T-cell (primary cell): Measurements from ENCODE around the gene KRT25. TPM values are rescaled to one million over a fixed set of nuclear protein-coding genes. Genes with fewer than 3 reads are reported as not detected.

ENCODE experiments used
- ATAC-seq, 4 experiments: fragments of 200-7000 bp in 3 of 4; fragments of 150-1000 bp in 1 of 4; cut with Tn5 transposase; replicated peaks in 1 of 4; 1 replicate in 3 of 4; 2 replicates in 1 of 4; pipeline ENCODE4 v1.10.0; 2021; ENCODE audit warnings: moderate library complexity in 3 of 4, mild to moderate bottlenecking in 2 of 4, moderate number of reproducible peaks in 1 of 4
- CTCF ChIA-PET, 2 donors: fragments of 300-600 bp; sonication (Branson Sonifier 250); formaldehyde crosslinking; loops; one replicate each; lab custom pipeline; 2022; ENCODE audit warnings: antibody characterized with exemption in 2 of 2; lab: Charles Lee
- POLR2A ChIA-PET, 2 donors: fragments of 300-600 bp; sonication (Branson Sonifier 250); formaldehyde crosslinking; loops; one replicate each; lab custom pipeline; 2022; ENCODE audit warnings: antibody characterized with exemption in 2 of 2; lab: Charles Lee
- DNase-seq, 35 experiments: peaks; one replicate each; pipeline versions ENCODE4 v3.0.0 to v3.0.0-alpha.2; 2013 to 2023
- H3K27ac ChIP-seq: one replicate; pipeline ENCODE4 v1.5.1; 2013; ENCODE audit warnings: low read length
- H3K27me3 ChIP-seq, 2 experiments: replicated peaks in 1 of 2; 1 replicate in 1 of 2; 2 replicates in 1 of 2; pipeline versions ENCODE4 v1.6.1 to v1.7.0; 2013; ENCODE audit warnings: low read length in 1 of 2, mixed read lengths in 1 of 2; ENCODE audit not compliant: control insufficient read depth in 2 of 2, insufficient read depth in 2 of 2; ENCODE audit errors: extremely low read depth in 1 of 2
- H3K36me3 ChIP-seq, 2 donors: 1 replicate in 1 of 2; 2 replicates in 1 of 2; pipeline versions ENCODE4 v1.6.1 to v1.7.0; 2013; ENCODE audit warnings: low read length in 1 of 2; ENCODE audit not compliant: control insufficient read depth in 2 of 2, insufficient read depth in 1 of 2; ENCODE audit errors: extremely low read depth in 1 of 2
- H3K4me1 ChIP-seq, 2 experiments: 1 replicate in 1 of 2; 2 replicates in 1 of 2; pipeline versions ENCODE4 v1.6.1 to v1.7.0; 2013; ENCODE audit warnings: low read length in 2 of 2, mixed read lengths in 1 of 2; ENCODE audit not compliant: insufficient read depth in 2 of 2, control insufficient read depth in 1 of 2; ENCODE audit errors: extremely low read depth in 1 of 2
- H3K4me3 ChIP-seq, 2 donors: 1 replicate in 1 of 2; 2 replicates in 1 of 2; pipeline versions ENCODE4 v1.5.1 to v1.7.0; 2013; ENCODE audit warnings: mild to moderate bottlenecking in 2 of 2, low read length in 1 of 2, moderate library complexity in 1 of 2; ENCODE audit not compliant: control insufficient read depth in 1 of 2; ENCODE audit errors: extremely low read depth in 1 of 2
- H3K9me3 ChIP-seq: 2 replicates; pipeline ENCODE4 v1.7.0; 2013
- H3K27ac Mint-ChIP-seq, 2 donors: one replicate each; pipeline ENCODE4 v1.8.0; 2020 to 2021; ENCODE audit warnings: mild to moderate bottlenecking in 2 of 2, mixed read lengths in 2 of 2
- H3K27me3 Mint-ChIP-seq, 2 donors: one replicate each; pipeline ENCODE4 v1.8.0; 2021 to 2022; ENCODE audit warnings: mixed read lengths in 2 of 2
- H3K36me3 Mint-ChIP-seq: one replicate; pipeline ENCODE4 v1.8.0; 2021; ENCODE audit warnings: mixed read lengths
- H3K4me1 Mint-ChIP-seq, 3 donors: one replicate each; pipeline ENCODE4 v1.8.0; 2020 to 2022; ENCODE audit warnings: mixed read lengths in 3 of 3, mild to moderate bottlenecking in 1 of 3
- H3K4me3 Mint-ChIP-seq, 3 donors: one replicate each; pipeline ENCODE4 v1.8.0; 2020 to 2022; ENCODE audit warnings: mild to moderate bottlenecking in 3 of 3, mixed read lengths in 3 of 3, moderate library complexity in 3 of 3
- H3K9me3 Mint-ChIP-seq, 3 donors: one replicate each; pipeline ENCODE4 v1.8.0; 2020 to 2022; ENCODE audit warnings: mixed read lengths in 3 of 3
- WGBS: methylation state at CpG from one replicate; pipeline ENCODE4 v1.1.5; 2013; ENCODE audit warnings: missing lambda C conversion rate; ENCODE audit not compliant: insufficient coverage; 5-methylcytosine and 5-hydroxymethylcytosine counted together
- total RNA-seq, 35 experiments: library from RNA in 6 of 35; stranded (reverse) in 6 of 35; fragments of 120-200 nt in 1 of 35; gene quantifications; one replicate each; pipeline versions ENCODE4 v1.2.1 to v1.2.4 and lab custom pipeline; 2013 to 2026

The KRT25 gene, protein sequence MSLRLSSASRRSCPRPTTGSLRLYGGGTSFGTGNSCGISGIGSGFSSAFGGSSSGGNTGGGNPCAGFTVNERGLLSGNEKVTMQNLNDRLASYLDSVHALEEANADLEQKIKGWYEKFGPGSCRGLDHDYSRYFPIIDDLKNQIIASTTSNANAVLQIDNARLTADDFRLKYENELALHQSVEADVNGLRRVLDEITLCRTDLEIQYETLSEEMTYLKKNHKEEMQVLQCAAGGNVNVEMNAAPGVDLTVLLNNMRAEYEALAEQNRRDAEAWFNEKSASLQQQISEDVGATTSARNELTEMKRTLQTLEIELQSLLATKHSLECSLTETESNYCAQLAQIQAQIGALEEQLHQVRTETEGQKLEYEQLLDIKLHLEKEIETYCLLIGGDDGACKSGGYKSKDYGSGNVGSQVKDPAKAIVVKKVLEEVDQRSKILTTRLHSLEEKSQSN
- total RNA-seq (not detected), total RNA-seq (lab: John Stamatoyannopoulos, UW) (0 reads per million in 29 experiments)
- total RNA-seq (2013): not detected

DNA sequence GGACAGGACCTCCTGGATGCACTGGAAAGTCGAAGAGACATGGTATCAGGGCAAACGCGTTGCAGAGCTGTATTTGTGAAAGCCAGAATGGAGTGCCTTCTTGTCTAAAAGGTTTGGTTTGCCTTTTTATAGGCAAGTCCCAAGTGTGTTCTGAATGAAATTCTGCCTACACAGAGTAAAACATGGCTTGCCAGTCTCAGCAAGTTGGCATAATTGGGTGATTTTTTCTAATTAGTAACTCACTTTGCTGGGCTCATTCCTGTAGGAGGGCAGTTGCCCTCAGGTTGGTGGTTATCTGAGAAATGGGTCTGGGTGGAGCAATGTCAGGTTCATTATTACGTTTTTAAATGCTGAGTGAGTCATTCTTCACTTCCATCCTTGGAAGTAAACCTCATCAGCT, at the start of gene KRT25:
KRT25 (minus strand) TSS at position 101 of the 400 bp plus-strand sequence; CDS start at position 41, 60 bp downstream.
- Mint-ChIP-seq H3K9me3 (peaks cover 7 to 27% (median 19%) of the 10 kb centered on the region in 3 donors), H3K4me1 (no peaks in the 10 kb centered on the region), H3K27ac (no peak within 1 kb of the TSS), H3K27me3 (peaks cover 37% of the 10 kb centered on the region in 2 donors), H3K36me3 (peaks cover 7% of the 10 kb centered on the region), H3K4me3 (no peak within 1 kb of the TSS)
- Histone ChIP-seq H3K36me3 (no peaks in the 10 kb centered on the region), H3K27me3 (peaks cover 4 to 10% of the 10 kb centered on the region in 2 experiments), H3K4me3 (no peak within 1 kb of the TSS), H3K4me1 (no peaks in the 10 kb centered on the region), H3K27ac (no peak within 1 kb of the TSS), H3K9me3 (peaks cover 10% of the 10 kb centered on the region)
- CTCF ChIA-PET: no interaction called here
- DNase-seq (no peak), ATAC-seq (no peak)
- POLR2A ChIA-PET: interaction anchor here in 1 of 2 donors (0.6 kb wide), 1 partner anchor 785 kb away, joined by 3 read pairs; no protein-coding TSS in a partner anchor
- WGBS: 91% methylated on average over 3 of the region's 4 CpGs

DNA sequence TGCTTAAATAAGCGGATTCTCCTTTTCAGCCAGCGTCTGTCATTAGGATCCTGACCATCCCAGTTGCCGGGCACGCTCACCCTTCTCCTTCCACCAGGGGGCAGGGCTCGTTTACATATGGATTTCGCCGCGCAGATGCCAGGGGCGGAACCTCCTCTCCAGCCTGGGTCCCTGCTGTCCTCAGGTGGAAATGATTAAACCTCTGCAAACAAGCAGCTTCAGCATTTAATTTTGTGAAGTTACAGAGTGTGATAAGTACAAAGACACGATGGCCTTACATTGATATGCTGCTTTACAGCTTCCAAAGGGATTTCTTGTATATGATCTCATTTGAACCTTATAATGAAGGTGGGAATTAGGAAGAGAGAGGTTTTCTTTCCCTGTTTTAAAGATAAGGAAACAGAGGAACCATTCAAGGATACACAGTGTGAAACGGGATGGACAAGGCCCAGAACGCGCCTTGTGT, 48.5 kb upstream of the KRT25 start:
- Mint-ChIP-seq H3K9me3 (no peaks in the 10 kb centered on the region), H3K4me3 (no peak overlapping the region), H3K4me1 (peaks cover 3 to 5% (median 4%) of the 10 kb centered on the region in 3 donors), H3K27me3 (peaks cover 38 to 51% of the 10 kb centered on the region in 2 donors), H3K27ac (no peak overlapping the region), H3K36me3 (no peaks in the 10 kb centered on the region)
- H3K27ac ChIP-seq: no peak overlapping the region
- H3K27me3 ChIP-seq: peaks cover 5 to 22% of the 10 kb centered on the region in 2 experiments
- ChIA-PET POLR2A (no interaction called here), CTCF (interaction anchor here (0.5 to 1.8 kb wide), 3 partner anchors 75 to 861 kb away, joined by 4 to 7 read pairs (median 4); no protein-coding TSS in a partner anchor)
- H3K9me3 ChIP-seq: no peaks in the 10 kb centered on the region
- 0% methylated on average over 2 of the region's 13 CpGs for WGBS
- H3K4me1 ChIP-seq: peaks cover 0 to 5% of the 10 kb centered on the region in 2 experiments
- H3K36me3 ChIP-seq: no peaks in the 10 kb centered on the region
- H3K4me3 ChIP-seq: no peak overlapping the region
- DNase-seq: peak; percentile 34 to 82 (median 63)
- peak; percentile 80 to 92 (median 87) for ATAC-seq

DNA sequence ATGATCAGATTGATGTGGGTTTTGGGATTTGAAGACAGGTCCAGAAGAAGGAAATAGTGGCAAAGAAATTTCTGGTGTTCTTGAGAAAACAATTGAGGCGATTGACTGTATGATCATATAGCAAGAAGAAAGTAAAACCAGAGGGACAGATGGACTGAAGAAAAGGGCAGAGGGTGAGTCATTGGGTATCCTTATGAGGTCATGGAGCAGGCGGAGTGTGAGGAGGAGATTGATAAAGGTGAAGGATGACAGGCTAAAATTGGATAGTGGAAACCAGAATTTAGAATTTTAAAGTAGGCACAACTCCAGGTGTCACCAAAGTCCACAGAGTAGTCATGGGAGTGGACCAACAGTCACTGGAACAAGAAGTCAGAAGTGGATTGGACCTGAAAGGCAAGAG, 46.0 kb upstream of the KRT25 start:
- CTCF ChIA-PET: interaction anchor here in 1 of 2 donors (0.9 kb wide), 1 partner anchor 15 kb away, joined by 3 read pairs; no protein-coding TSS in a partner anchor
- no peaks in the 10 kb centered on the region for H3K36me3 Mint-ChIP-seq
- H3K27me3 Mint-ChIP-seq: peaks cover 31 to 47% of the 10 kb centered on the region in 2 donors
- no peaks in the 10 kb centered on the region for H3K9me3 ChIP-seq
- no peaks in the 10 kb centered on the region for H3K36me3 ChIP-seq
- POLR2A ChIA-PET: no interaction called here
- H3K4me1 ChIP-seq: peaks cover 0 to 5% of the 10 kb centered on the region in 2 experiments
- DNase-seq (no peak), ATAC-seq (no peak)
- WGBS: 86% methylated on average over 2 of the region's 2 CpGs
- H3K27ac Mint-ChIP-seq: no peak overlapping the region
- no peak overlapping the region for H3K4me3 Mint-ChIP-seq
- H3K27me3 ChIP-seq: peaks cover 2 to 28% of the 10 kb centered on the region in 2 experiments
- H3K27ac ChIP-seq: no peak overlapping the region
- H3K9me3 Mint-ChIP-seq: no peaks in the 10 kb centered on the region
- no peak overlapping the region for H3K4me3 ChIP-seq
- H3K4me1 Mint-ChIP-seq: peaks cover 3 to 5% (median 4%) of the 10 kb centered on the region in 3 donors

DNA sequence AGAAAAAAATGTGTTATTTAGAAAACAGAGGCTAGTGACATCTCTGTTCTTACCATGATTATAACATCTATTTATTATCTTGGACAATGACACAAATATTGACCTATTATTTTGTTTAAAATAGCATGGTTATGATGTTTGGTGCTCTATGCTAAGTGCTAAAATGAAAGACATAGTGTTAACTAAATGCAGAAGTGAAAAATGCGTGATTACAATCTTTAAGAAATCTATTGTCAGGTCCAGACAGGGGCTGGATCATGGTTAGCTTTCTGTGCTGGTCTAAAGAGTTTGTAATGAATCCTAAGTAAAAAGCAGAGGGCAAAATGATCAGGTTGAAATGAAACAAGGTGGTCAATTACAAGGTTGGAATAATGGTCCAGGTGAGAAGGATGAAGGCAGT, 45.2 kb upstream of the KRT25 start:
- POLR2A ChIA-PET: no interaction called here
- CTCF ChIA-PET: no interaction called here
- Histone ChIP-seq H3K4me3 (no peak overlapping the region), H3K27ac (no peak overlapping the region), H3K36me3 (no peaks in the 10 kb centered on the region), H3K27me3 (peaks cover 2 to 28% of the 10 kb centered on the region in 2 experiments), H3K9me3 (no peaks in the 10 kb centered on the region), H3K4me1 (peaks cover 0 to 5% of the 10 kb centered on the region in 2 experiments)
- H3K27ac Mint-ChIP-seq: no peak overlapping the region
- DNase-seq: no peak
- no peaks in the 10 kb centered on the region for H3K9me3 Mint-ChIP-seq
- no peak overlapping the region for H3K4me3 Mint-ChIP-seq
- H3K36me3 Mint-ChIP-seq: no peaks in the 10 kb centered on the region
- 67% methylated on average over 1 of the region's 1 CpG for WGBS
- peaks cover 32 to 47% of the 10 kb centered on the region in 2 donors for H3K27me3 Mint-ChIP-seq
- H3K4me1 Mint-ChIP-seq: peaks cover 3 to 5% (median 4%) of the 10 kb centered on the region in 3 donors
- no peak for ATAC-seq

DNA sequence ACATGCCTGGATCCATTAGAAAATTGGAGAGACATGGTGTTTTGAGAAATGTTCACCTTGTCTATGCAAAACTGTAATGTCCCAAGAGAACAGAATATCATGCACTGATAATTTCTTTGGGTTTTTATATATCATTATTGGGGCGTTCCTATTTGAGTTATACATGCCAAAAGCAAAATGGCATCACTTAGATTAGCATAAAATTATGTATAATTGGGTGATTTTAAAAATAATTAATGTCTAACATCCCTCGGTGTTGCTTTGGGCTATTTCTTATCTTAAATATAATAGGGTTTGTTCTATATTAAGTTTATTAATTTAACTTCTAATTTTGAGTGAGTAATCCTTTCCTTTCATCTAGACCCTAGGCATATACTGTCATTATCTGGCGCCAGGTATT, 44.7 kb upstream of the KRT25 start, which contains the start of gene KRT28:
KRT28 (minus strand) TSS at position 101 of the 400 bp plus-strand sequence; CDS start at position 35, 66 bp downstream.
- Mint-ChIP-seq H3K4me1 (peaks cover 3 to 5% (median 4%) of the 10 kb centered on the region in 3 donors), H3K4me3 (no peak within 1 kb of the TSS), H3K36me3 (no peaks in the 10 kb centered on the region), H3K27ac (no peak within 1 kb of the TSS), H3K27me3 (peaks cover 30 to 47% of the 10 kb centered on the region in 2 donors), H3K9me3 (no peaks in the 10 kb centered on the region)
- WGBS: no CpG with 5 or more reads among the region's 3 CpGs
- no peak for DNase-seq
- H3K4me3 ChIP-seq: no peak within 1 kb of the TSS
- no peaks in the 10 kb centered on the region for H3K9me3 ChIP-seq
- peaks cover 0 to 5% of the 10 kb centered on the region in 2 experiments for H3K4me1 ChIP-seq
- ChIA-PET POLR2A (no interaction called here), CTCF (no interaction called here)
- H3K27ac ChIP-seq: no peak within 1 kb of the TSS
- no peak for ATAC-seq
- H3K27me3 ChIP-seq: peaks cover 2 to 30% of the 10 kb centered on the region in 2 experiments
- no peaks in the 10 kb centered on the region for H3K36me3 ChIP-seq

DNA sequence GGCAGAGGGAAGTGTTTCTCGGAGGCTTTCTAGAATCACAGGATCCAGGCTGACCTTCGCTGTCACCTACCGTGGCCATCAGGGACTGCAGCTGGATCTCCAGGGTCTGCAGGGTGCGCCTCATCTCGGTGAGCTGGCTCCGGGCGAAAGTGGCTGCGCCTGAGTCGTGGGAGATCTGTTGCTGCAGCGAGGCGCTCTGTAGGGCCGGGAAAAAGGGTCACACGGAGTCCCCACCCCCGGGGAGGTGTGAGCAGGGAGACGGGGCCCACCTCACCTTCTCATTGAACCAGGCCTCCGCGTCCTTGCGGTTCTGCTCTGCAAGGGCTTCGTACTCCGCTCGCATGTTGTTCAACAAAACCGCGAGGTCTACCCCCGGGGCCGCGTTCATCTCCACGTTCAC, 41.7 kb upstream of the KRT25 start:
- 72% methylated on average over 20 of the region's 27 CpGs for WGBS
- Histone ChIP-seq H3K36me3 (no peaks in the 10 kb centered on the region), H3K4me1 (no peaks in the 10 kb centered on the region), H3K4me3 (no peak overlapping the region), H3K9me3 (no peaks in the 10 kb centered on the region), H3K27ac (no peak overlapping the region), H3K27me3 (peaks cover 0 to 29% of the 10 kb centered on the region in 2 experiments)
- Mint-ChIP-seq H3K27me3 (peaks cover 34 to 50% of the 10 kb centered on the region in 2 donors), H3K27ac (no peak overlapping the region), H3K4me3 (no peak overlapping the region), H3K9me3 (no peaks in the 10 kb centered on the region), H3K36me3 (no peaks in the 10 kb centered on the region), H3K4me1 (no peaks in the 10 kb centered on the region)
- DNase-seq (no peak), ATAC-seq (no peak)
- POLR2A ChIA-PET: no interaction called here
- CTCF ChIA-PET: interaction anchor here in 1 of 2 donors (0.6 kb wide), 1 partner anchor 64 kb away, joined by 5 read pairs; no protein-coding TSS in a partner anchor
